ENCODE data around the gene PDZD11.

DNA sequence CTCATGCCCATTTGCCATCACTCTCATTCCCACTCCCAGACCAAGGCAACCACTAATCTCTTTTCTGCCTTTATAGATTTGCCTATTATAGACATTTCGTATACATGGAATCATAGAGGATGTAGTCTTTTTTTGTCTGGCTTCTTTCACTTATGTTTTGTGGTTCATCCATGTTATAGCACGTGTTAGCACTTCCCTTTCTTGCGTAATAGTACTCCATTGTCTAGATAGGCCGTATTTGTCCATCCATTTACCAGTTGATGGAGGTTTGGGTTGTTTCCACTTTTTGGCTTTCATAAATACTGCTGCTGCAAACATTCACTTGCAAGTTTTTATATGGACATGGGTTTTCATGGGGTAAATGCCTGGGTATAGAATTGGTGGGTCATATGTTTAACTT lies 48.6 kb upstream of the PDZD11 start:
- no peak for TF ChIP-seq GATA2 (IDR thresholded peaks at IDR 0.05; ENCODE audit: low read depth, low read length)
- TF ChIP-seq GATA3 (IDR thresholded peaks at IDR 0.05; ENCODE audit: low read depth, low read length), result no peak

Measured in SH-SY5Y (cell line).